Stimulated activated CD4-positive, alpha-beta T cell treated with anti-CD3 and anti-CD28 coated beads, Interleukin-15, amount 100 ng/mL, for 1 hour (primary cell): ENCODE results near the gene MAST1.
"Not testable (repeated sequence)": the region's sequence is repeated elsewhere in the genome, so short reads cannot be mapped to it uniquely, and the experiment has no call there.

ENCODE experiments used
- DNase-seq, 2 donors: peaks; one replicate each; pipeline ENCODE4 v3.0.0-alpha.2; 2020; ENCODE audit warnings: low read depth in 1 of 2, low spot score in 1 of 2

MAST1 gene

GRCh38 chr19:12838886-12839756, 806 bp downstream of the MAST1 start:
- DNase-seq: no peak

DNA sequence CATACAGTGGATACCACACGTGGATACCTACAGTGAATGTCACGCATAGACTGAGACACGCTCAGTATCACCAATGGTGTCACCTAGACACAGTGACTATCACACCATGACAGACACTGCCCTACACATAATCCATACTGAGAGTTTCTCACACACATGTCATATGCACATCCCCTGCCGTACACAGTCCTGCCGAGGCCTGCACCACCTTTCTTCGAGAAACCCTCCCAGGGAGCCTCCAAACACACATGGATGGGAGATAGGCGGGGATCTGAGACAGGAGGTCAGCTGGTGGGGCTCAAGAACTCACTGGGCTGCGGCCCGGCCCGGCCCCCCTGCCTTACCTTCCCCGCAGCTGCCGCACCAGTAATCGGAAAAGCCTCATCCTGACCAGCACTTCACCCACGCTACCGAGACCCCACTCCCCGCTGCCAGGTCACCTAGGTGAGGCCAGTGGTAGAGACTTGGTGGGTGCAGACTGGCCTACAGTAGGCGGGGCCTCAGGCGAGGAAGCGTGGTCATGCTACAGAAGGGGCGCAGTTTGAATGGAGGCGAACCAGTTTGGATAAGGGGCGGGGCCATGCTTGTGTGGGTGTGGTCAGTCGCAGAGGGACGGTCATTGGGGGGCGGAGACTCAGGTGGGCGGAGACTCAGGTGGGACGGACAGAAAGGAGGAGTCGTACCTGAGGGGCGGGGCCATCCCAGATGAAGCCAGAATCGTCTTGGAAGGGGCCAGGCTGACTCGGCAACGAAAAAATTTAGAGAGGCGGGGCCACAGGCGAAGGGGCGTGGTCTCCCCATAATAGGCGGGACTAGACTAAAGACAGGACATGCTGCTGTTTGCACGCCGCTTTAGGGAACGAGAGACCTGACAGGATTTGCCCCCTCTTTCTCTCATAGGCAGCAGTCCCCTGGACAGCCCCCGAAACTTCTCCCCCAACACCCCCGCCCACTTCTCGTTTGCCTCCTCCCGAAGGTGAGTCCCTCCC, 2.1 kb downstream of the MAST1 start:
- DNase-seq: peak in 1 of 2 donors; percentile 23

DNA sequence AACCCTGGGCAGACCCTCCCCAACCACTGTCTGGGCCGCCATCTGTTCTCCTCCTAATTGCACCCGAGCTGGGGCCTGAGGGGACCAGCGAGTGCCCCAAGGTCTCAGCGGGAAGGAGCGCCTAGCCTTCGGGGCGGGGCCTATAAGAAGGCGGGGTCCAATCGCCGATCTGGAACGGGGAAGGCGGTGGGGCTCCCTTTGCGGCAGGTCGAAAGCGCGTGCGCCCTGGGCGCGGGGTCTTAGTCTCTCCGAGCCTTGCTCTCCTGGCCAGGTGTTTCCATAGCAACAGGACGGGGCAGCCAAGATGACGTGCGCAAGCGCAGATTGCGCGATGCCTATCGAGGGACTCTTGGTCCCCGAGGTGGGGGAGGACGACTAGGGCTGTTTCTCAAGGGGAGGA, 2.8 kb downstream of the MAST1 start:
- DNase-seq: no peak

DNA sequence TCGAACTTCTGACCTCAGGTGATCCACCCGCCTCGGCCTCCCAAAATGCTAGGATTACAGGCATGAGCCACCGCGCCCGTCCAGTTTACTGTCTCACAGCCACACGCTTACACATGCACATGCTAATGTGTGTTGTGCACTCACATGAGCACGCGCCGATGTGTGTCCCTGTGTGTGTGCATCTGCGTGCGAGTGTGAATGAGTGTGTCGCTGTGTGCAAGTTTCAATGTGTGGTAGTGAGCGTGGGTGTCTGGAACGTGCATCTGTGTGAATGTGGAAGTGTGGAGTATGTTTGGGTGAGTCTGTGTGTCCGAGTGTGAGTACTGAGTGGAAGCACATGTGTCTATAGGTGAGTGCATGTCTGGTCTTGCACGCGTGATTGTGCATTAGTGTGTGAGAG, 4.2 kb downstream of the MAST1 start:
- DNase-seq: no peak

DNA sequence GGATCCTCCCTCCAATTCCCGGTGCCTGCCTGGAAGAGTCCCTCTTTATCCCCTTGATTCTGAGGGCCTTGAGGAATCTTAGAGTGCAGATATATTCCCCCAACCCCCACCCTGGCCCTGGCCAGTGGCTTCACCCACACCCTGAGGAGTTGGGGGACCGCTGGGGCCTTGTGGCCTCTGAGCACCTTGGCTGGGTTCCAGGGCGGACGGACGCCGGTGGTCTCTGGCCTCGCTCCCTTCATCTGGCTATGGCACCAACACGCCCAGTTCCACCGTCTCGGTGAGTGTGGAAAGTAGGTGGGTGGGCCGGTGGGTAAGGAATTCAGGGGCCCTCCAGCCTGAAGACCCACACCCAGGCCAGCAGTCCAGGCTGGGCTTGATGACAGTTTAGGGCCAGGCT, 5.0 kb downstream of the MAST1 start:
- no peak for DNase-seq

GRCh38 chr19:12843999-12844732, 5.9 kb downstream of the MAST1 start:
- DNase-seq: no peak

DNA sequence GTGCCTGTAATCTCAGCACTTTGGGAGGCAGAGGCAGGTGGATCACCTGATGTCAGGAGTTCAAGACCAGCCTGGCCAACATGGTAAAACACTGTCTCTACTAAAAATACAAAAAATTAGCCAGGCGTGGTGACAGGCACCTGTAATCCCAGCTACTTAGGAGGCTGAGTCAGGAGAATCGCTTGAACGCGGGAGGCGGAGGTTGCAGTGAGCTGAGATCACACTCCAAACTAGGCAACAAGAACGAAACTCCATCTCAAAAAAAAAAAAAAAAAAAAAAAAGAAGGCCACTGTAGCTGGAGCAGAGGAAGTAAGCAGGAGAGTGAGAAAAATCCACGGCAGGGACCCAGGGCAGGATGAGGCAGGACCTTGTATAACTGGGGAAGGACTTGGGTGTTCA, 8.3 kb downstream of the MAST1 start:
- DNase-seq: not testable (repeated sequence)

DNA sequence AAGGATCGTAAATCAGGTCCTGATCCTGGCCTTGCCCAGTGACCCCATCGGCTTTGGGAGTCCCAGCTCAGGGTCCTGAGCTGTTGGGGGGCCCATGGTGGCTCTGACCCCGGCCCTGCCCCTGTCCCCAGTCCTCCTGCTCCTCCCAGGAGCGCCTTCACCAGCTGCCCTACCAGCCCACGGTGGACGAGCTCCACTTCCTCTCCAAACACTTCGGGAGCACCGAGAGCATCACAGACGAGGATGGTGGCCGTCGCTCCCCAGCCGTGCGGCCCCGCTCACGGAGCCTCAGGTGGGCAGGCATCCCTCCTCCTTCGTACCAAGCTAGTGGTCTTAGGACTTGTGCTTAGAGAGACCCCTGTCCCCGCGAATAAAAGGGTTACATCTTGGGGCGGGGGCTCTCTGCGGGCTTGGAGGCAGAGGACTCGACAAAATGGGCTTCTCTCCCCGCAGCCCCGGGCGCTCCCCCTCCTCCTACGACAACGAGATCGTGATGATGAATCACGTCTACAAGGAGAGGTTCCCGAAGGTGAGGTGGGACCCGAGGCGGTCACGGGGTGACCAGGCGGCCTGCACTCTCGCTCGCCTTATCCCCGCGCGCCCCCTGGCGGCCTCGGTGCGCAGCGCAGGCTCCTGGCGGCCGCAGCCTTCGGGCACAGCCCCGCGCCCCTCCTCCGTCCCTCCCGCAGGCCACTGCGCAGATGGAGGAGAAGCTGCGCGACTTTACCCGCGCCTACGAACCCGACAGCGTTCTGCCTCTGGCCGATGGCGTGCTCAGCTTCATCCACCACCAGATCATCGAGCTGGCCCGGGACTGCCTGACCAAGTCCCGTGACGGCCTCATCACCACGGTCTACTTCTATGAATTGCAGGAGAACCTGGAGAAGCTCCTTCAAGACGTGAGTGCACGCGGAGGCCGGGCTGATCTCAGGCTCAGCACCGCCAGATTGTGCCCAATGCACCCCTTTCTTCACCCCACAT, 9.1 kb downstream of the MAST1 start:
- peak; percentile 63 to 84 for DNase-seq

- no peak for DNase-seq
Observed at GRCh38 chr19:12856653-12857052, 18.3 kb downstream of the MAST1 start.

- DNase-seq: no peak
Observed at GRCh38 chr19:12858041-12858928, 20.0 kb downstream of the MAST1 start.

GRCh38 chr19:12859546-12859945, 21.2 kb downstream of the MAST1 start:
- DNase-seq: no peak

GRCh38 chr19:12864143-12864542, 25.8 kb downstream of the MAST1 start:
- no peak for DNase-seq

DNA sequence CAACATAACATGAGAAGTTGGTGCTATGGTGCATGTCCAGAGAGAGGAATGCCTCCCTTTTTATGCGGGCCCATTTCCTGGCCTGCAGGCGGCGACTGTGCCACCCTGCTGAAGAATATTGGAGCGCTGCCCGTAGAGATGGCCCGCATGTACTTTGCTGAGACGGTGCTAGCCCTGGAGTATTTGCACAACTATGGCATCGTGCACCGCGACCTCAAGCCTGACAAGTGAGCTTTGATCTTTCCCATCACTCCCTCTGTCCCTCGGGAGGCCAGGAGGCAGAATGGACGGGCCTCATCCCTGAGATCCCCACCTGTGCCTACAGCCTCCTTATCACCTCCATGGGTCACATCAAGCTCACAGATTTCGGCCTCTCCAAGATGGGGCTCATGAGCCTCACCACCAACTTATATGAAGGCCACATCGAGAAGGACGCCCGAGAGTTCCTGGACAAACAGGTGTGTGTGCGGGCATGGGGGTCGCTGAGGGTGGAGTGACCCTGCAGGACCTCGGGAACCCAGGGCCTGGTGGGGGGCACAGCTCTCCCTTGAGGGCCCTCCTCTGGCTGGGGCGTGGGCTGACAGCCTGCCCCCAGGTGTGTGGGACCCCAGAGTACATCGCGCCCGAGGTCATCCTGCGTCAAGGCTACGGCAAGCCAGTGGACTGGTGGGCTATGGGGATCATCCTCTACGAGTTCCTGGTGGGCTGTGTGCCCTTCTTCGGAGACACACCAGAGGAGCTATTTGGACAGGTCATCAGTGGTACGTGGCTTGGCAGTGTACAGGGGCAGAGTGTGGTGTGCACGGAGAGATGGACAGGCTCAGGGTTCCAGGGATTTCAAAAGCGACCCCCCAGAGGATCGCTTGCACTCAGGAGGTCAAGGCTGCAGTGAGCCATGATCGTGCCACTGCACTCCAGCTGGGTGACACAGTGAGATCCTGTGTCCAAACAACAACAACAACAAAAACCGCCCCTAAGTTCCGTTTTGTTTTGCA, 26.7 kb downstream of the MAST1 start:
- DNase-seq: no peak

GRCh38 chr19:12865746-12866415, 27.6 kb downstream of the MAST1 start:
- no peak for DNase-seq

- DNase-seq: no peak
Observed at GRCh38 chr19:12866416-12867119, 28.3 kb downstream of the MAST1 start.
